Measurements from ENCODE around the gene KIF5A. TPM values are rescaled to one million over a fixed set of nuclear protein-coding genes. Genes with fewer than 3 reads are reported as not detected.
"Not testable (repeated sequence)": the region's sequence is repeated elsewhere in the genome, so short reads cannot be mapped to it uniquely, and the experiment has no call there.

The KIF5A gene
- polyA plus RNA-seq, 3 donors from 2014 or later = not detected

- H3K36me3 Mint-ChIP-seq = no peaks in the 10 kb centered on the region
- H3K27ac Mint-ChIP-seq = no peak overlapping the region
- H3K4me1 Mint-ChIP-seq = peaks cover 2 to 6% of the 10 kb centered on the region in 2 donors
- H3K4me3 Mint-ChIP-seq = no peak overlapping the region
- H3K9me3 Mint-ChIP-seq = no peaks in the 10 kb centered on the region
- DNase-seq = no peak
- peaks cover 2 to 13% (median 4%) of the 10 kb centered on the region in 3 donors for H3K27me3 Mint-ChIP-seq (ENCODE audit: low read depth in 3 of 3)
Measured at GRCh38 chr12:57580466-57580795, 30.6 kb downstream of the KIF5A start.

DNA sequence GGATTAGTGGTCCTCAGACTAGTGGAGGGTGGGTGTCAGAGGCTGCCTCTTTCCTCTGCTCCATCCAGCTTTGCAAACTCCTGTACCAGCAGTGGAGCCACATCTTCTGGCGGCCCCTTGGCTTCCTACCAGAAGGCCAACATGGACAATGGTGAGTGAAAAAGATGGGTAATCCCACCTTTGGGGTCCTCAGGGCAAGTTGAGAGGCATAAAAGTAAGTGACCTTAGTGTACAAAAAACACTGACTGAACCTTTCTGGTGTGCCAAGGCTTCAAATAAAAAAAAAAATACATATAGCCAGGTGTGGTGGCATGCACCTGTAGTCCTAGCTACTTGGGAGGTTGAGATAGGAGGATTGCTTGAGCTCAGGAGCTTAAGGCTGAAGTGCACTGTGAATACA is 32.0 kb downstream of the KIF5A start:
- no peak overlapping the region for H3K4me3 Mint-ChIP-seq
- no peak overlapping the region for H3K27ac Mint-ChIP-seq
- DNase-seq = no peak
- H3K36me3 Mint-ChIP-seq = no peaks in the 10 kb centered on the region
- peaks cover 3 to 5% (median 4%) of the 10 kb centered on the region in 3 donors for H3K27me3 Mint-ChIP-seq (ENCODE audit: low read depth in 3 of 3)
- no peaks in the 10 kb centered on the region for H3K9me3 Mint-ChIP-seq
- peaks cover 2 to 6% of the 10 kb centered on the region in 2 donors for H3K4me1 Mint-ChIP-seq

GRCh38 chr12:57582440-57582839 is 32.6 kb downstream of the KIF5A start:
- no peaks in the 10 kb centered on the region for H3K9me3 Mint-ChIP-seq
- peaks cover 3 to 5% (median 4%) of the 10 kb centered on the region in 3 donors for H3K27me3 Mint-ChIP-seq (ENCODE audit: low read depth in 3 of 3)
- peaks cover 2 to 6% of the 10 kb centered on the region in 2 donors for H3K4me1 Mint-ChIP-seq
- H3K27ac Mint-ChIP-seq = no peak overlapping the region
- no peaks in the 10 kb centered on the region for H3K36me3 Mint-ChIP-seq
- no peak overlapping the region for H3K4me3 Mint-ChIP-seq
- no peak for DNase-seq

- H3K36me3 Mint-ChIP-seq = no peaks in the 10 kb centered on the region
- peak; percentile 80 to 83 (median 83) for DNase-seq
- H3K4me3 Mint-ChIP-seq = no peak overlapping the region
- no peaks in the 10 kb centered on the region for H3K9me3 Mint-ChIP-seq
- peaks cover 3 to 5% (median 4%) of the 10 kb centered on the region in 3 donors for H3K27me3 Mint-ChIP-seq (ENCODE audit: low read depth in 3 of 3)
- peaks cover 2 to 6% of the 10 kb centered on the region in 2 donors for H3K4me1 Mint-ChIP-seq
- H3K27ac Mint-ChIP-seq = peak overlapping the region in 4 of 6 donors; percentile 54 to 84 (median 63)
Measured at GRCh38 chr12:57583008-57583831, 33.4 kb downstream of the KIF5A start.

DNA sequence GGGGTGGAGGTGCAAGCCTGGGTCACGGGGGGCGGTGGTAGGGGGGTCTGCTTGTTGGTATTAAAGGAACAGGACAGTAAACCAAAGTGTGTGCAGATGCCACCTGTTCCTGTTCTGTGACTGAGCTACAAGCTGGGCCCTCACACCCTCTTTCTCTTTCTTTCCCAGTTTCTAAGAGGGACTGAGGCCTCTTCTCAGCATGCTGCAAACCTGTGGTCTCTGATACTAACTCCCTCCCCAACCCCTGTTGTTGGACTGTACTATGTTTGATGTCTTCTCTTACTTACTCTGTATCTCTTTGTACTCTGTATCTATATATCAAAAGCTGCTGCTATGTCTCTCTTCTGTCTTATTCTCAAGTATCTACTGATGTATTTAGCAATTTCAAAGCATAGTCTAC is 34.2 kb downstream of the KIF5A start:
- DNase-seq = no peak
- Mint-ChIP-seq H3K27ac (peak overlapping the region in 2 of 6 donors; percentile 13 to 51), H3K4me3 (no peak overlapping the region), H3K4me1 (peaks cover 2 to 6% of the 10 kb centered on the region in 2 donors), H3K27me3 (ENCODE audit: low read depth in 3 of 3) (peaks cover 3 to 5% (median 4%) of the 10 kb centered on the region in 3 donors), H3K9me3 (no peaks in the 10 kb centered on the region), H3K36me3 (no peaks in the 10 kb centered on the region)

GRCh38 chr12:57584690-57585089 is 34.8 kb downstream of the KIF5A start:
- DNase-seq = no peak
- peaks cover 3 to 5% (median 4%) of the 10 kb centered on the region in 3 donors for H3K27me3 Mint-ChIP-seq (ENCODE audit: low read depth in 3 of 3)
- H3K27ac Mint-ChIP-seq = peak overlapping the region in 1 of 6 donors; percentile 13
- peaks cover 2 to 6% of the 10 kb centered on the region in 2 donors for H3K4me1 Mint-ChIP-seq
- H3K4me3 Mint-ChIP-seq = no peak overlapping the region
- H3K9me3 Mint-ChIP-seq = no peaks in the 10 kb centered on the region
- H3K36me3 Mint-ChIP-seq = no peaks in the 10 kb centered on the region

GRCh38 chr12:57585156-57585555 is 35.3 kb downstream of the KIF5A start:
- Mint-ChIP-seq H3K27me3 (ENCODE audit: low read depth in 3 of 3) (peaks cover 3 to 5% (median 4%) of the 10 kb centered on the region in 3 donors), H3K27ac (peak overlapping the region in 2 of 6 donors; percentile 13 to 22), H3K4me3 (no peak overlapping the region), H3K9me3 (no peaks in the 10 kb centered on the region), H3K36me3 (no peaks in the 10 kb centered on the region), H3K4me1 (peaks cover 2 to 7% of the 10 kb centered on the region in 2 donors)
- no peak for DNase-seq

GRCh38 chr12:57586128-57586527 is 36.3 kb downstream of the KIF5A start:
- Mint-ChIP-seq H3K4me1 (peaks cover 9 to 15% of the 10 kb centered on the region in 2 donors), H3K36me3 (no peaks in the 10 kb centered on the region), H3K27ac (no peak overlapping the region), H3K27me3 (ENCODE audit: low read depth in 3 of 3) (peaks cover 3 to 10% (median 4%) of the 10 kb centered on the region in 3 donors), H3K9me3 (no peaks in the 10 kb centered on the region), H3K4me3 (no peak overlapping the region)
- no peak for DNase-seq

- Mint-ChIP-seq H3K4me3 (no peak overlapping the region), H3K4me1 (peaks cover 15 to 23% of the 10 kb centered on the region in 2 donors), H3K27ac (no peak overlapping the region), H3K27me3 (ENCODE audit: low read depth in 3 of 3) (peaks cover 3 to 13% (median 4%) of the 10 kb centered on the region in 3 donors), H3K36me3 (no peaks in the 10 kb centered on the region), H3K9me3 (no peaks in the 10 kb centered on the region)
- no peak for DNase-seq
Measured at GRCh38 chr12:57586832-57587429, 37.1 kb downstream of the KIF5A start.

DNA sequence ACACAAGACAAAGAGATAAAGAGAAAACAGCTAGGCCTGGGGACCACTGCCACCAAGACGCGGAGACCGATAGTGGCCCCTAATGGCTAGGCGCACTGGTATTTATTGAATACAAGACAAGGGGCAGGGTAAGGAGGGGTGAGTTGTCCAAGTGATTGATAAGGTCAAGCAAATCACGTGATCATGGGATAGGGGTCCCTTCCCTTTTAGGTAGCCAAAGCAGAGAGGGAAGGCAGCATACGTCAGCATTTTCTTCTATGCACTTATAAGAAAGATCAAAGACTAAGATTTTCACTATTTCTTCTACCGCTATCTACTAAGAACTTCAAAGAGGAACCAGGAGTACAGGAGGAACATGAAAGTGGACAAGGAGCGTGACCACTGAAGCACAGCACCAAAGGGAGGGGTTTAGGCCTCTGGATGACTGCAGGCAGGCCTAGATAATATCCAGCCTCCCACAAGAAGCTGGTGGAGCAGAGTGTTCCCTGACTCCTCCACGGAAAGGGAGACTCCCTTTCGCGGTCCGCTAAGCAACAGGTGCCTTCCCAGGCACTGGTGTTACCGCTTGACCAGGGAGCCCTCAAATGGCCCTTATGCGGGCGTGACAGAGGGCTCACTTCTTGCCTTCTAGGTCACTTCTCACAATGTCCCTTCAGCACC is 39.2 kb downstream of the KIF5A start:
- H3K36me3 Mint-ChIP-seq, H3K27ac Mint-ChIP-seq, DNase-seq, H3K9me3 Mint-ChIP-seq: not testable (repeated sequence)
- peaks cover 33 to 39% of the 10 kb centered on the region in 2 donors for H3K4me1 Mint-ChIP-seq
- H3K27me3 Mint-ChIP-seq (ENCODE audit: low read depth in 3 of 3) = peaks cover 2 to 13% (median 2%) of the 10 kb centered on the region in 3 donors
- peak overlapping the region in 1 of 5 donors; percentile 18 for H3K4me3 Mint-ChIP-seq

DNA sequence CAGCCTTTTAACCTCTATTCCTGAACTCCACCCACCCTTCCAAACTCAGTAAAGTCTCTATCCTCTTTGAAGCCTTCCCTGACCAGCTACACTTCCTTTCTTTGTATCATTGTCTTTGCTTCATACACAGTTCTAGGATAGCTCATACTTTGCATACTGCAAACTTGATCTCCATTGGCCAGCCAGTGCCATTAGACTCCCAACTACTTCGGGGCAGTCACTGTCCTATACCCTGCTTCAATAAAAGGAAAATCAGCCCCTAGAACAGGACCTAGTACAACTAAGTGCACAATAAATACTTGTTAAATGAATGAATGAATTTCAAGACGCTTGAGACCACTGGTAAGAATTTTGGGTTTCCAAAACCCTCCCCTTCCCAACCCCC is 40.6 kb downstream of the KIF5A start:
- peak overlapping the region; percentile 90 to 94 (median 93) for H3K4me3 Mint-ChIP-seq
- no peaks in the 10 kb centered on the region for H3K9me3 Mint-ChIP-seq
- no peaks in the 10 kb centered on the region for H3K36me3 Mint-ChIP-seq
- peaks cover 34 to 42% of the 10 kb centered on the region in 2 donors for H3K4me1 Mint-ChIP-seq
- peaks cover 0 to 11% (median 0%) of the 10 kb centered on the region in 3 donors for H3K27me3 Mint-ChIP-seq (ENCODE audit: low read depth in 3 of 3)
- DNase-seq = no peak
- peak overlapping the region; percentile 85 to 94 (median 90) for H3K27ac Mint-ChIP-seq

DNA sequence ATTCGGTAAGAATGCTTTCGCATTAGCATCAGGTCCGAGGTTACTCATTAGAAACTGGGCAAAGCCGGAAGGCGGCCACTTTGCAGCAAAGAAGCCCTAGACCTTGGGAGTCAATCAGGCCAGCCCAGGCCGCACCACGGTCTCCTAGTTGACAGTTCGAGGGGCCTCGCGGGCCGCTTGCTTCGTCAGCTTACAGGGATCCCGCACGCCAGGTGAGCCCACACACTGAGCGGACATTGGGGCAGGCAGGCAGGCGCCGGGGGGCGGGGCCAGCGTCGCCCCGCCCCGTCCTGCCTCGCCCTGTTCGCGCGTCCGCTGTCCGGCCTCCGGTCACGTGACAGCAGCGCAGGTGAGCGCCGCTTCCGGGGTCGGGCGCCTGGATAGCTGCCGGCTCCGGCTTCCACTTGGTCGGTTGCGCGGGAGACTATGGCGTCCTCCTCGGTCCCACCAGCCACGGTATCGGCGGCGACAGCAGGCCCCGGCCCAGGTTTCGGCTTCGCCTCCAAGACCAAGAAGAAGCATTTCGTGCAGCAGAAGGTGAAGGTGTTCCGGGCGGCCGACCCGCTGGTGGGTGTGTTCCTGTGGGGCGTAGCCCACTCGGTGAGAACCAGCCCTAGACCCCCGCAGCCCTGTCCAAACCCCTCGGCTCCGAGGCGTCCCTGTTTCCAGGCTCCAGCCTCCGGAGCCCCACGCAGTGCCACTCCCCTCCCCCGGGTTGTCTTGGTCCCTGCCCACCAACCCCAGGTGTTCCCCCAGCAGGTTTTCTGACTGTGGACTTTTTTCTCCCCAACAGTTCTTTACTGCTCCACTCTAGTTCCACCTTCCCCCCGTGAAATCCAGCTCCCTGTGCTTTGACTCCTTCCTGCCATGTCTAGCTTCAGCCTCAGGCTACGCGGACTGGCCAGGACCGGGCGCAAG is 41.3 kb downstream of the KIF5A start, which contains the start of gene PIP4K2C:
TSS of gene PIP4K2C (plus strand) at position 329 of the 918 bp plus-strand sequence. CDS start at position 427, 98 bp downstream.
- Mint-ChIP-seq H3K4me1 (peaks cover 34 to 42% of the 10 kb centered on the region in 2 donors), H3K36me3 (peaks cover 0 to 5% (median 4%) of the 10 kb centered on the region in 3 donors), H3K27ac (peak within 1 kb of the TSS; percentile 90 to 95 (median 92)), H3K9me3 (no peaks in the 10 kb centered on the region), H3K4me3 (peak within 1 kb of the TSS; percentile 90 to 94 (median 93)), H3K27me3 (ENCODE audit: low read depth in 3 of 3) (peaks cover 0 to 8% (median 0%) of the 10 kb centered on the region in 3 donors)
- DNase-seq = peak; percentile 75 to 81 (median 77)

Measured in immature natural killer cell (primary cell).